Measurements from ENCODE around the gene B4GALT4.
"Not testable (repeated sequence)": the region's sequence is repeated elsewhere in the genome, so short reads cannot be mapped to it uniquely, and the experiment has no call there.

B4GALT4 gene

GRCh38 chr3:119240591-119241434 lies at the start of gene B4GALT4:
TSS of gene B4GALT4 (minus strand) at chr3:119240878. CDS start at chr3:119230099, 10,779 bp downstream.
- peak; percentile 24 for DNase-seq (ENCODE audit: low read depth)

- DNase-seq (ENCODE audit: low read depth): no peak
These were observed 48.7 kb upstream of the B4GALT4 start for GRCh38 chr3:119289404-119289770.

- no peak for DNase-seq (ENCODE audit: low read depth)
These were observed 48.2 kb upstream of the B4GALT4 start for GRCh38 chr3:119288669-119289403.

GRCh38 chr3:119279584-119280243 lies 39.0 kb upstream of the B4GALT4 start:
- DNase-seq (ENCODE audit: low read depth): no peak

GRCh38 chr3:119279101-119279554 lies 38.5 kb upstream of the B4GALT4 start:
- no peak for DNase-seq (ENCODE audit: low read depth)

- no peak for DNase-seq (ENCODE audit: low read depth)
These were observed 36.0 kb upstream of the B4GALT4 start for GRCh38 chr3:119276680-119277079.

- DNase-seq (ENCODE audit: low read depth): not testable (repeated sequence)
These were observed 29.5 kb upstream of the B4GALT4 start for GRCh38 chr3:119270212-119270611.

GRCh38 chr3:119261055-119261454 lies 20.4 kb upstream of the B4GALT4 start:
- DNase-seq (ENCODE audit: low read depth): no peak

GRCh38 chr3:119259821-119260220 lies 19.1 kb upstream of the B4GALT4 start:
- DNase-seq (ENCODE audit: low read depth): no peak

- no peak for DNase-seq (ENCODE audit: low read depth)
These were observed 18.2 kb upstream of the B4GALT4 start for GRCh38 chr3:119258915-119259314.

- DNase-seq (ENCODE audit: low read depth): no peak
These were observed 17.2 kb upstream of the B4GALT4 start for GRCh38 chr3:119257654-119258410.

GRCh38 chr3:119257111-119257510 lies 16.4 kb upstream of the B4GALT4 start:
- DNase-seq (ENCODE audit: low read depth): no peak

GRCh38 chr3:119255214-119255613 lies 14.5 kb upstream of the B4GALT4 start:
- no peak for DNase-seq (ENCODE audit: low read depth)

- no peak for DNase-seq (ENCODE audit: low read depth)
These were observed 5.1 kb upstream of the B4GALT4 start for GRCh38 chr3:119245778-119246177.

GRCh38 chr3:119243712-119244111 lies 3.0 kb upstream of the B4GALT4 start:
- no peak for DNase-seq (ENCODE audit: low read depth)

GRCh38 chr3:119243058-119243529 lies 2.4 kb upstream of the B4GALT4 start:
- DNase-seq (ENCODE audit: low read depth): not testable (repeated sequence)

GRCh38 chr3:119242387-119243057 lies 1.8 kb upstream of the B4GALT4 start:
- not testable (repeated sequence) for DNase-seq (ENCODE audit: low read depth)

- DNase-seq (ENCODE audit: low read depth): no peak
These were observed 532 bp downstream of the B4GALT4 start for GRCh38 chr3:119240101-119240590.

GRCh38 chr3:119239206-119239820 lies 1.4 kb downstream of the B4GALT4 start:
- no peak for DNase-seq (ENCODE audit: low read depth)

GRCh38 chr3:119238363-119238762 lies 2.3 kb downstream of the B4GALT4 start:
- no peak for DNase-seq (ENCODE audit: low read depth)
